Heart right ventricle (tissue), 16 donors: Measurements from ENCODE around the gene JAK1. TPM values are rescaled to one million over a fixed set of nuclear protein-coding genes. Genes with fewer than 3 reads are reported as not detected.
A peak's percentile ranks its signal among the peaks of the same experiment; 100 is the strongest.

Experiments used
- ATAC-seq, 8 donors: fragments of 200-7000 bp; cut with Tn5 transposase; one replicate each; pipeline ENCODE4 v1.9.1; 2020; ENCODE audit warnings: mild to moderate bottlenecking in 8 of 8, moderate library complexity in 8 of 8, moderate number of reproducible peaks in 1 of 8
- DNase-seq, 2 donors: peaks; one replicate each; pipeline ENCODE4 v3.0.0-alpha.2; 2020
- H3K27ac ChIP-seq, 10 donors: fragments of 200-600 bp; sonication (generic) in 2 of 10; one replicate each; pipeline versions ENCODE4 v1.5.0 to v1.8.0; 2020 to 2022; ENCODE audit warnings: mild to moderate bottlenecking in 3 of 10
- H3K27me3 ChIP-seq, 7 donors: fragments of 200-600 bp; one replicate each; pipeline ENCODE4 v1.8.0; 2021 to 2022; ENCODE audit warnings: mild to moderate bottlenecking in 2 of 7
- H3K36me3 ChIP-seq, 9 donors: fragments of 200-600 bp; sonication (generic) in 1 of 9; one replicate each; pipeline versions ENCODE4 v1.5.0 to v1.8.0; 2020 to 2022; ENCODE audit warnings: mild to moderate bottlenecking in 2 of 9
- H3K4me1 ChIP-seq, 9 donors: fragments of 200-600 bp; sonication (generic) in 1 of 9; one replicate each; pipeline versions ENCODE4 v1.5.0 to v1.8.0; 2020 to 2022; ENCODE audit warnings: mild to moderate bottlenecking in 4 of 9
- H3K4me3 ChIP-seq, 10 donors: fragments of 200-600 bp; sonication (generic) in 2 of 10; one replicate each; pipeline versions ENCODE4 v1.5.0 to v1.8.0; 2020 to 2022; ENCODE audit warnings: mild to moderate bottlenecking in 7 of 10, moderate library complexity in 2 of 10
- H3K9me3 ChIP-seq, 11 donors: fragments of 200-600 bp in 10 of 11; sonication (generic) in 2 of 11; one replicate each; pipeline versions ENCODE4 v1.5.0 to v1.8.0; 2013 to 2022; ENCODE audit warnings: mild to moderate bottlenecking in 2 of 11, control low read depth in 1 of 11, moderate library complexity in 1 of 11
- WGBS, 2 donors: extraction: QIAGEN DNeasy Blood & Tissue Kit; methylation state at CpG; one replicate each; pipeline ENCODE4 v1.1.7; 2013; ENCODE audit warnings: inconsistent platforms in 1 of 2; 5-methylcytosine and 5-hydroxymethylcytosine counted together
- intact Hi-C, 10 donors: fragments of 100-400 bp; cut with DNase I; formaldehyde crosslinking; loops; one replicate each; pipeline versions ENCODE4 v1.11.1 to v1.14.2; 2022
- polyA plus RNA-seq, 2 donors: library from polyadenylated mRNA; stranded (reverse); fragments of 200-250 nt; gene quantifications; one replicate each; pipeline ENCODE4 v1.2.3, GENCODE V29; 2013
- total RNA-seq, 10 donors: library from RNA; stranded (reverse); fragmentation: NEBNext Ultra II Directional in 3 of 10; extraction: Animal tissue kit (Norgen Biotek cat#: 25700) in 3 of 10; gene quantifications; one replicate each; pipeline versions ENCODE4 v1.2.1 to v1.2.4, GENCODE V29; 2021 to 2023
- TF ChIP-seq, protein P1 (sequence below), 9 donors: fragments of 200-600 bp; sonication (generic) in 2 of 9; IDR thresholded peaks; one replicate each; pipeline versions ENCODE4 v1.5.0 to v1.8.0; 2021 to 2022; ENCODE audit warnings: antibody characterized with exemption in 9 of 9, mild to moderate bottlenecking in 5 of 9, moderate library complexity in 1 of 9
- donor health status: Arrhythmogenic right ventricular cardiomyopathy.
- donor health status: ischemic (EF 13 %, LVEDD 7.1; RV severe dilation, severe dysfunction).
- donor health status: healthy with polysubstance abuse.
- donor health status: DM: no; HTN: yes; CAD: no.
- donor health status: DM: no; HTN: no; CAD: no.
- donor health status: ischemic (EF 25% LVEDD 6.9; RV normal size, moderate dysfunction).
- donor health status: ischemic (EF 25% LVEDD 5.7; RV mildly dilated, moderate dysfunction).
- donor health status: healthy.
- donor health status: DM: yes; HTN: yes; CAD: no.
- donor health status: Ischemic cardiomyopathy.
- donor health status: ischemic (EF 35%, LVEDD 5.7; RV mildly dilated, moderate dysfunction).
- donor health status: nonischemic (EF 11% LVEDD 7.7; RV severe dilation, severe dysfunction).
- donor health status: DM: yes; HTN: yes; CAD: no.
- donor health status: PGD.
- donor health status: ischemic (EF 29% LVEDD 5.4; RV normal size, mild dysfunction).
- donor health status: nonischemic (EF 23%, LVEDD 6.1; RV moderate dilation, normal function).

JAK1 gene
- total and polyA plus RNA-seq, 12 donors, result 20.1 to 122 (median 81.3) TPM

DNA sequence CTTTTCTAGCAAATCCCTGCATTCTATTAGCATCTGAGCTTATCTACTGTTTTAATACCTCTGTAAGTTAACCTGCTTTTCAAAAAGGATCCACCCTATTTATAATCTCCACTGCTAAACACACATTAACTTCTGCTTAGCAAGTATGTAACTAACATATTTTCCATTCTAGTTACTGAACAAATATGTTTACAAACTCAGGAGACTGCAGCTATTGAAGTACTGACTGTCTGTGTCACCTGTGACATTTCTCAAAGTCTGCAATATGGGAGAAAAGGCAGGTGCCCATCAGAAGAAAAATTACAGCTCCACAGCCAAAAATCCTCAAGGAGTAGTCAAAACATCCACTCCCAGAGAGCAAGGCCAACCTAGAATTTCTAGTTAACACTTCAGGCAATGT is 88.3 kb downstream of the JAK1 start:
- TF ChIP-seq, protein P1, sequence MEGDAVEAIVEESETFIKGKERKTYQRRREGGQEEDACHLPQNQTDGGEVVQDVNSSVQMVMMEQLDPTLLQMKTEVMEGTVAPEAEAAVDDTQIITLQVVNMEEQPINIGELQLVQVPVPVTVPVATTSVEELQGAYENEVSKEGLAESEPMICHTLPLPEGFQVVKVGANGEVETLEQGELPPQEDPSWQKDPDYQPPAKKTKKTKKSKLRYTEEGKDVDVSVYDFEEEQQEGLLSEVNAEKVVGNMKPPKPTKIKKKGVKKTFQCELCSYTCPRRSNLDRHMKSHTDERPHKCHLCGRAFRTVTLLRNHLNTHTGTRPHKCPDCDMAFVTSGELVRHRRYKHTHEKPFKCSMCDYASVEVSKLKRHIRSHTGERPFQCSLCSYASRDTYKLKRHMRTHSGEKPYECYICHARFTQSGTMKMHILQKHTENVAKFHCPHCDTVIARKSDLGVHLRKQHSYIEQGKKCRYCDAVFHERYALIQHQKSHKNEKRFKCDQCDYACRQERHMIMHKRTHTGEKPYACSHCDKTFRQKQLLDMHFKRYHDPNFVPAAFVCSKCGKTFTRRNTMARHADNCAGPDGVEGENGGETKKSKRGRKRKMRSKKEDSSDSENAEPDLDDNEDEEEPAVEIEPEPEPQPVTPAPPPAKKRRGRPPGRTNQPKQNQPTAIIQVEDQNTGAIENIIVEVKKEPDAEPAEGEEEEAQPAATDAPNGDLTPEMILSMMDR (IDR thresholded peaks at IDR 0.05), result no peak
- no peaks in the 10 kb centered on the region for H3K27me3 ChIP-seq
- no peak for DNase-seq
- intact Hi-C loops, result loop anchor here in 3 of 10 donors (5.0 to 10.0 kb wide), 4 partner anchors 87 to 317 kb away; partner anchors contain the start of gene JAK1 (in 2 of the 3)
- peaks cover 0 to 57% (median 25%) of the 10 kb centered on the region in 9 donors for H3K4me1 ChIP-seq
- H3K27ac ChIP-seq, result peak overlapping the region in 1 of 10 donors; percentile 22
- no peaks in the 10 kb centered on the region for H3K9me3 ChIP-seq
- peaks cover 0 to 92% (median 25%) of the 10 kb centered on the region in 9 donors for H3K36me3 ChIP-seq
- ATAC-seq, result no peak
- H3K4me3 ChIP-seq, result no peak overlapping the region

DNA sequence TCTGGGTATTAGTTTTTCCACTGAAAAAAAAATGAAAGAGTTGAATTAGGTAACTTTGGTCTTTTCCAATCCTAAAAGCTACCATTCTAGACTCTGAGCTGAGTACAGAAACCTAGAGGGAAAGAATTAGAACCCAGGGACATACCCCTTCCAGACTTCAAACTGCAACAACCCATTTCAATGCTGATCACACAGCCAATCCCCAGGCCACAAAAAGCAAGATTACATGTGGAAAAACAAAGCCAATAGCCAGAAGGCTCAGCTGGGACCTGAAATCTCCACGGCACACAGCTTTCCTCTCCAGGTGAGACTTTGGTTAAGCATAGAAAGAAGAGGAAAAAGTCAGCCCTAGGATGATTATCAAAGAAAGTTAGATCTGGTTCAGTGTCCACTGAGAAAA is 88.8 kb downstream of the JAK1 start:
- intact Hi-C loops, result loop anchor here in 3 of 10 donors (5.0 to 10.0 kb wide), 4 partner anchors 87 to 317 kb away; partner anchors contain the start of gene JAK1 (in 2 of the 3)
- Histone ChIP-seq H3K36me3 (peaks cover 0 to 92% (median 21%) of the 10 kb centered on the region in 9 donors), H3K4me3 (no peak overlapping the region), H3K27ac (peak overlapping the region in 1 of 10 donors; percentile 22), H3K4me1 (peaks cover 0 to 57% (median 25%) of the 10 kb centered on the region in 9 donors), H3K27me3 (no peaks in the 10 kb centered on the region), H3K9me3 (no peaks in the 10 kb centered on the region)
- no peak for DNase-seq
- WGBS, 2 donors, result 95 to 97% methylated on average over 1 of the region's 1 CpG
- TF ChIP-seq, protein P1 (IDR thresholded peaks at IDR 0.05), result no peak
- no peak for ATAC-seq

DNA sequence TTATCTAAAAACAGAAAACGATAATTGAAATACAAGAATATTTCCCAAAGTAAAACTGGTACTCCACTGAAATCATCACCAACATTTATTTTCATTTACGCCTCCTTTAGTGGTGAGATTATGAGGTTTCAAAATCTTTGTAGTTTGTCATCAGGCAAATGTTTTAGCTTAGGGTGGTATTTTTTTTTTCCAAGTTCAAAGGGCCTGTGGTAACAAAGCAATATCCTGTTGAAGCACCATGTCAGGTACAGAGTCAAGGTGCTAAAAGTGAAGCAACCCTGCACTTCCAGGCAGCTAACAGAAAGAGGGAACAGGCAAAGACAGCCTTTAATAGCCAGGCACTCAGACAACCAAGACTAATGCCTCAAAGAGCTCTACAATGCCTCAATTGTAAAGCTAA is 89.2 kb downstream of the JAK1 start:
- TF ChIP-seq, protein P1 (IDR thresholded peaks at IDR 0.05), result no peak
- H3K4me3 ChIP-seq, result no peak overlapping the region
- H3K9me3 ChIP-seq, result no peaks in the 10 kb centered on the region
- 94 to 95% methylated on average over 2 of the region's 2 CpGs for WGBS, 2 donors
- peak overlapping the region in 1 of 10 donors; percentile 22 for H3K27ac ChIP-seq
- peaks cover 0 to 92% (median 21%) of the 10 kb centered on the region in 9 donors for H3K36me3 ChIP-seq
- no peaks in the 10 kb centered on the region for H3K27me3 ChIP-seq
- intact Hi-C loops, result loop anchor here in 3 of 10 donors (5.0 to 10.0 kb wide), 4 partner anchors 88 to 318 kb away; partner anchors contain the start of gene JAK1 (in 2 of the 3)
- ATAC-seq (no peak), DNase-seq (no peak)
- H3K4me1 ChIP-seq, result peaks cover 0 to 57% (median 25%) of the 10 kb centered on the region in 9 donors

DNA sequence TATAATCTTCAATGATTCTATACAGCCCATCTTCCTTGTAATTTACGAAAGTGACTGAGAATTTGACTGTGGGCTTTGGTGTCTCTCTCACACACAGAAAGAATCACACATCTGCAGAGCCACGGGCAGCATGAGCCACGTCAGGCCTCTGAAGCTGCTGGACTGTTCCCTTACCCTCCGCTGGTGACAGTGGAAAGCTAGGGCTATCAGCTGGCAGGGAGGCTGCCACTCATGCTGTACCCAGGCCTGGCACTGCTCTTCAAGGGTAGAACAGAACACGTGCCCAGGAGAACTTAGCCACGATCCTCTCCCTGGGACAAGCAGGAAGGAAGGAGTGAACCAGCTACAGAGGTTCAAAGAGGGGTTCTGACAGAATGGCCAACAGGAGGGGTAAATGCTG is 90.7 kb downstream of the JAK1 start:
- WGBS, 2 donors, result 70 to 71% methylated on average over 6 of the region's 6 CpGs
- Histone ChIP-seq H3K27ac (peak overlapping the region in 8 of 10 donors; percentile 0 to 81 (median 26)), H3K27me3 (no peaks in the 10 kb centered on the region), H3K9me3 (no peaks in the 10 kb centered on the region), H3K36me3 (peaks cover 0 to 96% (median 25%) of the 10 kb centered on the region in 9 donors), H3K4me3 (no peak overlapping the region), H3K4me1 (peaks cover 0 to 51% (median 25%) of the 10 kb centered on the region in 9 donors)
- DNase-seq, result peak; percentile 49 to 50
- peak; percentile 82 to 97 (median 93) for ATAC-seq
- TF ChIP-seq, protein P1 (IDR thresholded peaks at IDR 0.05), result no peak
- intact Hi-C loops, result loop anchor here in 3 of 10 donors (5.0 to 10.0 kb wide), 4 partner anchors 89 to 319 kb away; partner anchors contain the start of gene JAK1 (in 2 of the 3)
